Spleen (tissue), 3 donors: ENCODE data around the gene ANKRD27.

Experiments
- POLR2A ChIP-seq, 3 donors: fragments of 450-650 bp; IDR thresholded peaks; one replicate each; pipeline ENCODE4 v1.5.1; 2017; ENCODE audit warnings: antibody characterized with exemption in 3 of 3, mild to moderate bottlenecking in 1 of 3
- POLR2AphosphoS5 ChIP-seq, 3 donors: sonication (generic); formaldehyde crosslinking; IDR thresholded peaks; one replicate each; pipeline ENCODE4 v1.5.1; 2017; ENCODE audit warnings: antibody characterized with exemption in 3 of 3

DNA sequence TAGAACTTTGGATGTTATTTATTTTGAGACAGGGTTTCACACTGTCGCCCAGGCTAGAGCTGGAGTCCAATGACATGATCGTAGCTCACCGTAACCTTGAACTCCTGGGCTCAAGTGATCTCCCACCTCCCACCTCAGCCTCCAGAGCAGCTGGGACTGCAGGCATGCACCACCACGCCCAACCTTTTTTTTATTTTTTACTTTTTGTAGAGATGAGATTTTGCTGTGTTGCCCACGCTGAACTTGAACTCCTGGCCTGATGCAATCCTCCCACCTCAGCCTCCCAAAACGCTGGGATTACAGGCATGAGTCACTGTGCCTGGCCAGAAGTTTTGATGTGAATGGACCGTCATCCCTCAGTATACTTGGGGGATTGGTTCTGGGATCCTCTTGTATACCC, 13.7 kb downstream of the ANKRD27 start:
- TF ChIP-seq POLR2A (IDR thresholded peaks at IDR 0.05) (no peak), POLR2AphosphoS5 (IDR thresholded peaks at IDR 0.05) (no peak)
